HG03060 (cell line): ENCODE measurements around the gene PWP2.
"Not testable (repeated sequence)": the region's sequence is repeated elsewhere in the genome, so short reads cannot be mapped to it uniquely, and the experiment has no call there.

Experiments used
- ATAC-seq: cut with Tn5 transposase; IDR thresholded peaks from one replicate; pipeline ENCODE4 v1.9.1; 2021; ENCODE audit warnings: low read depth, moderate number of reproducible peaks; ENCODE audit not compliant: unreplicated experiment

The PWP2 gene

GRCh38 chr21:44127827-44128226, 20.6 kb downstream of the PWP2 start:
- not testable (repeated sequence) for ATAC-seq

- ATAC-seq: not testable (repeated sequence)
These were observed 26.5 kb downstream of the PWP2 start for GRCh38 chr21:44133715-44134057.

GRCh38 chr21:44134732-44135131, 27.5 kb downstream of the PWP2 start:
- not testable (repeated sequence) for ATAC-seq

GRCh38 chr21:44138039-44138438, 30.8 kb downstream of the PWP2 start:
- ATAC-seq: not testable (repeated sequence)

- not testable (repeated sequence) for ATAC-seq
These were observed 32.8 kb downstream of the PWP2 start for GRCh38 chr21:44139787-44140551.

GRCh38 chr21:44140552-44140932, 33.3 kb downstream of the PWP2 start:
- not testable (repeated sequence) for ATAC-seq

GRCh38 chr21:44142470-44142869, 35.3 kb downstream of the PWP2 start:
- not testable (repeated sequence) for ATAC-seq

GRCh38 chr21:44143380-44143779, 36.2 kb downstream of the PWP2 start:
- ATAC-seq: not testable (repeated sequence)

- ATAC-seq: not testable (repeated sequence)
These were observed 36.8 kb downstream of the PWP2 start for GRCh38 chr21:44143996-44144395.

- not testable (repeated sequence) for ATAC-seq
These were observed 37.8 kb downstream of the PWP2 start for GRCh38 chr21:44144784-44145602.

GRCh38 chr21:44145616-44146015, 38.4 kb downstream of the PWP2 start:
- ATAC-seq: not testable (repeated sequence)

GRCh38 chr21:44147108-44147507, 39.9 kb downstream of the PWP2 start:
- ATAC-seq: not testable (repeated sequence)

- not testable (repeated sequence) for ATAC-seq
These were observed 43.1 kb downstream of the PWP2 start for GRCh38 chr21:44150255-44150654.

- not testable (repeated sequence) for ATAC-seq
These were observed 46.2 kb downstream of the PWP2 start for GRCh38 chr21:44153214-44153888.

GRCh38 chr21:44153889-44154228, 46.7 kb downstream of the PWP2 start:
- ATAC-seq: not testable (repeated sequence)

- ATAC-seq: not testable (repeated sequence)
These were observed 47.6 kb downstream of the PWP2 start for GRCh38 chr21:44154816-44155230.

GRCh38 chr21:44155231-44155993, 48.2 kb downstream of the PWP2 start:
- peak; percentile 40 for ATAC-seq

- ATAC-seq: not testable (repeated sequence)
These were observed 48.8 kb downstream of the PWP2 start for GRCh38 chr21:44155994-44156380.

- ATAC-seq: not testable (repeated sequence)
These were observed 50.4 kb downstream of the PWP2 start for GRCh38 chr21:44157439-44158081.

GRCh38 chr21:44158082-44158468, 50.9 kb downstream of the PWP2 start:
- not testable (repeated sequence) for ATAC-seq
